Endothelial cell of umbilical vein (primary cell): Measurements from ENCODE around the gene CCL7. TPM values are rescaled to one million over a fixed set of nuclear protein-coding genes. Genes with fewer than 3 reads are reported as not detected.

Source experiments
- BruUV-seq: library from RNA; stranded (reverse); fragments of 400-500 nt; replicated peaks from 2 replicates; lab custom pipeline; 2021; lab: Mats Ljungman, UMichigan
- CTCF ChIA-PET: fragments of 300-600, 350-600 bp; sonication (Branson Sonifier 250); formaldehyde crosslinking; loops from one replicate; lab custom pipeline; 2021; ENCODE audit warnings: antibody characterized with exemption, inconsistent platforms; lab: Charles Lee
- POLR2A ChIA-PET: fragments of 300-600, 350-600 bp; sonication (Branson Sonifier 250); formaldehyde crosslinking; loops from one replicate; lab custom pipeline; 2021; ENCODE audit warnings: antibody characterized with exemption, inconsistent platforms; lab: Charles Lee
- DNase-seq: peaks from one replicate; pipeline ENCODE4 v3.0.0-alpha.2; 2011; ENCODE audit warnings: low read depth, low spot score
- FAIRE-seq: peaks from 2 replicates; lab custom pipeline; 2011; peaks lifted over from hg19 to GRCh38; lab: Jason Lieb, UNC
- H2AFZ ChIP-seq: 2 replicates; pipeline ENCODE4 v1.6.0; 2012; ENCODE audit warnings: low read depth, low read length, control low read depth, inconsistent platforms
- H3K27ac ChIP-seq: 2 replicates; pipeline ENCODE4 v1.5.1; 2011; ENCODE audit warnings: low read depth, mild to moderate bottlenecking, control low read depth, low read length, moderate library complexity; ENCODE audit not compliant: insufficient read depth
- H3K27me3 ChIP-seq, 2 experiments: 2 replicates each; pipeline versions ENCODE4 v1.6.0 to v1.6.1; 2011; ENCODE audit warnings: low read length in 2 of 2, mixed read lengths in 1 of 2; ENCODE audit not compliant: control insufficient read depth in 2 of 2, insufficient read depth in 2 of 2
- H3K36me3 ChIP-seq, 2 experiments: 2 replicates in 1 of 2; 3 replicates in 1 of 2; pipeline ENCODE4 v1.5.1; 2011; ENCODE audit warnings: low read length in 2 of 2, mild to moderate bottlenecking in 1 of 2, moderate library complexity in 1 of 2; ENCODE audit not compliant: control insufficient read depth in 2 of 2, insufficient read depth in 2 of 2; ENCODE audit errors: extremely low read depth in 1 of 2
- H3K4me1 ChIP-seq: 3 replicates; pipeline ENCODE4 v1.5.1; 2011; ENCODE audit warnings: mild to moderate bottlenecking, low read length; ENCODE audit not compliant: control insufficient read depth, insufficient read depth; ENCODE audit errors: extremely low read depth
- H3K4me2 ChIP-seq: 2 replicates; pipeline ENCODE4 v1.6.1; 2011; ENCODE audit warnings: low read length, control low read depth, mixed read lengths; ENCODE audit not compliant: insufficient read depth
- H3K4me3 ChIP-seq, 3 experiments: fragments of 200-600 bp in 1 of 3; sonication (generic), shearing (Covaris generic) in 1 of 3; replicated peaks in 1 of 3; 2 replicates each; pipeline ENCODE4 v1.5.1; 2011 to 2016; ENCODE audit warnings: control low read depth in 3 of 3, low read length in 3 of 3, mild to moderate bottlenecking in 2 of 3, inconsistent platforms in 1 of 3, low read depth in 1 of 3, moderate library complexity in 1 of 3; ENCODE audit not compliant: insufficient read depth in 1 of 3
- H3K79me2 ChIP-seq: 2 replicates; pipeline ENCODE4 v1.6.0; 2012; ENCODE audit warnings: low read length, inconsistent platforms; ENCODE audit not compliant: control insufficient read depth, insufficient read depth
- H3K9ac ChIP-seq: replicated peaks from 2 replicates; pipeline ENCODE3; 2011; ENCODE audit warnings: low read length, control low read depth; ENCODE audit not compliant: insufficient read depth; ENCODE audit errors: extremely low read depth
- H3K9me1 ChIP-seq: replicated peaks from 3 replicates; pipeline ENCODE4 v1.6.0; 2011; ENCODE audit warnings: mild to moderate bottlenecking, low read length; ENCODE audit not compliant: control insufficient read depth, insufficient read depth; ENCODE audit errors: extremely low read depth
- H3K9me3 ChIP-seq: replicated peaks from 2 replicates; pipeline ENCODE4 v1.5.1; 2012; ENCODE audit warnings: low read length, inconsistent platforms; ENCODE audit not compliant: control insufficient read depth, insufficient read depth
- H4K20me1 ChIP-seq: replicated peaks from 2 replicates; pipeline ENCODE3; 2011; ENCODE audit warnings: mild to moderate bottlenecking, low read length; ENCODE audit not compliant: control insufficient read depth, insufficient read depth; ENCODE audit errors: extremely low read depth
- POLR2A ChIP-seq: IDR thresholded peaks from 2 replicates; pipeline ENCODE4 v1.6.1; 2012; ENCODE audit warnings: low read depth, mild to moderate bottlenecking, control low read depth, low read length
- POLR2AphosphoS5 ChIP-seq: IDR thresholded peaks from 2 replicates; pipeline ENCODE4 v1.6.1; 2012; ENCODE audit warnings: low read depth, mild to moderate bottlenecking, control low read depth, low read length, moderate library complexity; ENCODE audit not compliant: insufficient read depth
- dilution Hi-C: fragments of 300-500 bp; cut with MboI; formaldehyde crosslinking; loops from one replicate; pipeline ENCODE4 v1.15.0; 2019; ENCODE audit warnings: low sequenced_read_pairs; ENCODE audit not compliant: extremely low pct_ligation_motif_present
- intact Hi-C: fragments of 100-400 bp; cut with micrococcal nuclease; formaldehyde crosslinking; loops from one replicate; pipeline ENCODE4 v1.10.0; 2022
- polyA plus RNA-seq, 4 experiments: library from polyadenylated mRNA; depleted of rRNA in 3 of 4; stranded (reverse) in 3 of 4; unstranded in 1 of 4; fragments of >200 nt; gene quantifications; 2 replicates each; pipeline versions ENCODE4 v1.2.1 to v1.2.3, GENCODE V29; 2011 to 2012; ENCODE audit warnings: missing spikeins in 1 of 4
- total RNA-seq: library from RNA; stranded (reverse); gene quantifications from 2 replicates; pipeline ENCODE4 v1.2.3, GENCODE V29; 2021

CCL7 gene
- total and polyA plus RNA-seq, 2 donors (not counting 3 experiments of a cell fraction or from before 2014, with no cell fraction given), result 0.25 TPM; not detected in 1

DNA sequence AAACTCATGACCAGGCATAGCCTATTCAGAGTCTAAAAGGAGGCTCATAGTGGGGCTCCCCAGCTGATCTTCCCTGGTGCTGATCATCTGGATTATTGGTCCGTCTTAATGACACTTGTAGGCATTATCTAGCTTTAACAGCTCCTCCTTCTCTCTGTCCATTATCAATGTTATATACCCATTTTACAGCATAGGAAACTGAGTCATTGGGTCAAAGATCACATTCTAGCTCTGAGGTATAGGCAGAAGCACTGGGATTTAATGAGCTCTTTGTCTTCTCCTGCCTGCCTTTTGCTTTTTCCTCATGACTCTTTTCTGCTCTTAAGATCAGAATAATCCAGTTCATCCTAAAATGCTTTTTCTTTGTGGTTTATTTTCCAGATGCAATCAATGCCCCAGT lies 14.2 kb upstream of the CCL7 start:
- H3K9ac ChIP-seq, result peak overlapping the region; percentile 83
- H3K27ac ChIP-seq, result peak overlapping the region; percentile 96
- DNase-seq (peak; percentile 10), FAIRE-seq (no peak)
- CTCF ChIA-PET, result interaction anchor here (1.1 to 3.7 kb wide), 5 partner anchors 20 to 106 kb away, joined by 3 to 19 read pairs (median 15); no protein-coding TSS in a partner anchor
- no peaks in the 10 kb centered on the region for H3K79me2 ChIP-seq
- no peaks in the 10 kb centered on the region for H3K9me3 ChIP-seq
- dilution Hi-C loops (no loop called here), intact Hi-C loops (loop anchor here (1.0 to 10.0 kb wide), 5 partner anchors 15 to 1119 kb away; partner anchors contain the start of genes SLFN11 and SLFN5)
- BruUV-seq, result no TSS peak
- no peaks in the 10 kb centered on the region for H3K9me1 ChIP-seq
- TF ChIP-seq POLR2A (no peak), POLR2AphosphoS5 (peak; percentile 11)
- POLR2A ChIA-PET, result interaction anchor here (1.1 to 2.8 kb wide), 4 partner anchors 12 to 21 kb away, joined by 3 to 16 read pairs (median 8); no protein-coding TSS in a partner anchor
- H3K4me3 ChIP-seq, result peak overlapping the region in 2 of 3 experiments; percentile 43 to 46
- no peaks in the 10 kb centered on the region for H3K27me3 ChIP-seq
- peaks cover 70% of the 10 kb centered on the region for H3K4me1 ChIP-seq
- H3K36me3 ChIP-seq, result peaks cover 0 to 4% of the 10 kb centered on the region in 2 experiments
- no peaks in the 10 kb centered on the region for H4K20me1 ChIP-seq
- peak overlapping the region; percentile 55 for H3K4me2 ChIP-seq
- no peak overlapping the region for H2AFZ ChIP-seq

DNA sequence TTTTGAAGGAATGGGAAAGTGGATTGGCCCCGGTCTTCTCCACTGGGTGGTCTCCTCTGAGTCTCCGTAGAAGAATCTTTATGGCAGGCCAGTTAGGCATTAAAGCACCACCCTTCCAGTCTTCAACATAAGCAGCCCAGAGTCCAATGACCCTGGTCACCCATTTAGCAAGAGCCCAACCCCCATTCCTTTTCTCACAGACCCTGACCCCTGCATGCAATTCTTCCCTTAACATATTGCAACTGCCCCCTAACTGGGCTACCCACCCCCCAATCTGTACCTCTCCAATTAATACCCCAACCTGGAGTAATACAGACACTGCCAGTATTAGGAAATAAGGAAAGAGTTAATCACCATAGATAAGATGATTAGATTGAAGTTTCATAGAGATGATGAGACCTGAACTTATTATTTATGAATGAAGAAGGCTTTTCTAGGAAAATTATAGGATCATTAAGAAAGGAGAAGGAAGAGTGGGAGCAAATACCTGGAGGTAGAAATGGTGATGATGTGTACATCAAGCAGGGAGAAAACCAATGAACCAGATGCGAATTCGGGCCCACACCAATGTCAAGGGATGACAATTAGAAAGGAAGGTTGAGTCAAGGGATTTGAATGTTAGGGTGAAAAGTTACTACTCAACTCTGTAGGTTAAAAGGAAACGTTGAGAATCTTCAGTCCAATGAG lies 12.6 kb upstream of the CCL7 start:
- no peaks in the 10 kb centered on the region for H4K20me1 ChIP-seq
- dilution Hi-C loops, result no loop called here
- no peaks in the 10 kb centered on the region for H3K9me1 ChIP-seq
- H3K9me3 ChIP-seq, result no peaks in the 10 kb centered on the region
- DNase-seq (peak; percentile 60), FAIRE-seq (no peak)
- H3K79me2 ChIP-seq, result no peaks in the 10 kb centered on the region
- BruUV-seq, result no TSS peak
- H3K27me3 ChIP-seq, result no peaks in the 10 kb centered on the region
- no peak overlapping the region for H3K4me2 ChIP-seq
- no peak overlapping the region for H2AFZ ChIP-seq
- CTCF ChIA-PET, result interaction anchor here (2.3 to 3.7 kb wide), 2 partner anchors 57 to 104 kb away, joined by 8 to 19 read pairs; no protein-coding TSS in a partner anchor
- H3K4me3 ChIP-seq, result no peak overlapping the region
- H3K9ac ChIP-seq, result no peak overlapping the region
- H3K36me3 ChIP-seq, result peaks cover 0 to 4% of the 10 kb centered on the region in 2 experiments
- intact Hi-C loops, result loop anchor here (10.0 kb wide), 2 partner anchors 987 to 1117 kb away; partner anchors contain the start of genes SLFN11 and SLFN5
- TF ChIP-seq POLR2A, result no peak
- peak; percentile 12 for TF ChIP-seq POLR2AphosphoS5
- H3K4me1 ChIP-seq, result peaks cover 55% of the 10 kb centered on the region
- POLR2A ChIA-PET, result interaction anchor here (2.8 kb wide), 1 partner anchor 22 kb away, joined by 12 read pairs; no protein-coding TSS in a partner anchor
- H3K27ac ChIP-seq, result no peak overlapping the region
